GM04504 (cell line): ENCODE measurements around the gene PWWP2A.
"Not testable (repeated sequence)": the region's sequence is repeated elsewhere in the genome, so short reads cannot be mapped to it uniquely, and the experiment has no call there.

Experiments used
- DNase-seq: peaks from one replicate; pipeline ENCODE4 v3.0.0-alpha.2; 2012; ENCODE audit warnings: low read depth

The PWWP2A gene

GRCh38 chr5:160119142-160119904 lies at the start of gene PWWP2A:
Gene PWWP2A, minus strand, starts transcription at chr5:160119450. Its CDS starts 62 bp downstream, at chr5:160119388.
- peak; percentile 100 for DNase-seq

- DNase-seq: no peak
These were observed 48.4 kb upstream of the PWWP2A start for GRCh38 chr5:160167624-160168165.

GRCh38 chr5:160166973-160167623 lies 47.8 kb upstream of the PWWP2A start:
- DNase-seq: no peak

GRCh38 chr5:160166069-160166972 lies 47.1 kb upstream of the PWWP2A start:
- DNase-seq: no peak

GRCh38 chr5:160165137-160166068 lies 46.2 kb upstream of the PWWP2A start:
- peak; percentile 97 for DNase-seq

- no peak for DNase-seq
These were observed 43.7 kb upstream of the PWWP2A start for GRCh38 chr5:160162910-160163309.

GRCh38 chr5:160161626-160162025 lies 42.4 kb upstream of the PWWP2A start:
- no peak for DNase-seq

- DNase-seq: not testable (repeated sequence)
These were observed 41.6 kb upstream of the PWWP2A start for GRCh38 chr5:160160875-160161274.

- DNase-seq: no peak
These were observed 40.9 kb upstream of the PWWP2A start for GRCh38 chr5:160159991-160160792.

- no peak for DNase-seq
These were observed 38.8 kb upstream of the PWWP2A start for GRCh38 chr5:160158087-160158486.

GRCh38 chr5:160155017-160155750 lies 35.9 kb upstream of the PWWP2A start:
- no peak for DNase-seq

GRCh38 chr5:160152901-160153300 lies 33.7 kb upstream of the PWWP2A start:
- no peak for DNase-seq

- no peak for DNase-seq
These were observed 33.0 kb upstream of the PWWP2A start for GRCh38 chr5:160152287-160152686.

GRCh38 chr5:160151017-160151416 lies 31.8 kb upstream of the PWWP2A start:
- DNase-seq: no peak

GRCh38 chr5:160150381-160150780 lies 31.1 kb upstream of the PWWP2A start:
- no peak for DNase-seq

- not testable (repeated sequence) for DNase-seq
These were observed 25.2 kb upstream of the PWWP2A start for GRCh38 chr5:160144436-160144835.

- no peak for DNase-seq
These were observed 15.1 kb upstream of the PWWP2A start for GRCh38 chr5:160134332-160134731.

GRCh38 chr5:160133918-160134304 lies 14.7 kb upstream of the PWWP2A start:
- DNase-seq: no peak

- no peak for DNase-seq
These were observed 14.0 kb upstream of the PWWP2A start for GRCh38 chr5:160133071-160133917.
